GM19239 (cell line): Measurements from ENCODE around the gene ZMYM1.

Experiments used
- DNase-seq: peaks from one replicate; pipeline ENCODE4 v3.0.0; 2011; ENCODE audit warnings: low spot score; ENCODE audit not compliant: insufficient read length
- FAIRE-seq: peaks from 2 replicates; lab custom pipeline; 2011; peaks lifted over from hg19 to GRCh38; lab: Jason Lieb, UNC

Gene ZMYM1

DNA sequence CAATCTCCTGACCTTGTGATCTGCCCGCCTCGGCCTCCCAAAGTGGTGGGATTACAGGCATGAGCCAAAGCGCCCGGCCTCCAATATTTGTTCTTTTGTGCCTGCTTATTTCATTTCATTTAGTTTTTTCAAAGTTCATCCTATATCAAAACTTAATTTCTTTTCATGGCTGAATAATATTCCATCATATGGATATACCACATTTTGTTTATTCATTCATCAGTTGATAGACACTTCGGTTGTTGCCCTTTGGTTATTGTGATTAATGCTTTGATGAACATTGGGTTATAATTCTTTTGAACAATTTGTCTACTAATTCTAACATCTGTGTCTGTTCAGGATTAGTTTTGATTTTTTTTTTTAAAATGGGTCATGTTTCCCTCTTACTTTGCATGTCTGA lies 72.0 kb downstream of the ZMYM1 start:
- FAIRE-seq (no peak), DNase-seq (no peak)

DNA sequence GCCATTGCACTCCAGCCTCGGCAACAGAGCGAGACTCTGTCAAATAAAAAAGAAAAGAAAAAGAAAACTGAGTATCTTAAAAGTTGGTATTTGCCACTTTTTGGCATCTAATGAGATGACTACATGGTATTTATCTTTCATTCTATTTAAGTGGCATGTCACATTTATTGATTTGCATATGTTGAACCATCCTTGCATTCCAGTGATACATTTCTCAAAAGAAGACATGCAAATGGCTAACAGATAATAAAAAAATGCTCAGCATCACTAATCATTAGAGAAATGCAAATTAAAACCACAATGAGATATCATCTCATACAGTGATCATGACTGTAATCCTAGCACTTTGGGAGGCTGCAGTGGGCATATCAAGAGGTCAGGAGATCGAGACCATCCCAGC lies 85.7 kb downstream of the ZMYM1 start:
- FAIRE-seq, result no peak

More for the DNA sequence above, 85.7 kb downstream of the ZMYM1 start:
- DNase-seq, result no peak
